OCI-LY3 (cell line): ENCODE measurements around the gene COL4A2.

Source experiments
- EZH2phosphoT487 ChIP-seq: fragments of 200-600 bp; shearing (Covaris generic); IDR thresholded peaks from 2 replicates; pipeline ENCODE4 v1.6.1; 2018; ENCODE audit warnings: antibody characterized with exemption, mixed run types, low read depth
- TF ChIP-seq, protein P1 (sequence below): fragments of 200-600, 300-600 bp; sonication (generic); IDR thresholded peaks from 2 replicates; pipeline ENCODE4 v1.5.1; 2014; ENCODE audit warnings: antibody characterized with exemption, low read length, low read depth

DNA sequence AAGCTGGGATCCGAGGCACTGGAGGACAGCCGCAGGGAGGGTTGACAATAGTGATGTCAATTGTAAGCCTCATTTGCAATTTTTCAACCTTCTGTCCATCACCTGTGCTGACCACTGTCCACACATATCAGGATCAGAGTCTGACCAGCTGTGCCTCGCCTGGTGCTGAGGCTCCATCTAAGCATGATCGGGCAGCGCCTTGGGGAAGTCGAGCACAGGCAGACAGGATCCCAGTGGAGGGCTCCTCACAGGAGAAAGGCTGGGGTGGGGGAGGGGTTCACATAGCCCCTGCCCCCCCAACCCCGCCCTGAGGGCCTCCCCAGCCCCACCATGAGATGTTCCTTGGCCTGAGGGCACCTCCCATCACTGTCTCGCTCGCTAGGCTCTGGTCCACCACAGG lies 194.1 kb downstream of the COL4A2 start:
- TF ChIP-seq, protein P1, sequence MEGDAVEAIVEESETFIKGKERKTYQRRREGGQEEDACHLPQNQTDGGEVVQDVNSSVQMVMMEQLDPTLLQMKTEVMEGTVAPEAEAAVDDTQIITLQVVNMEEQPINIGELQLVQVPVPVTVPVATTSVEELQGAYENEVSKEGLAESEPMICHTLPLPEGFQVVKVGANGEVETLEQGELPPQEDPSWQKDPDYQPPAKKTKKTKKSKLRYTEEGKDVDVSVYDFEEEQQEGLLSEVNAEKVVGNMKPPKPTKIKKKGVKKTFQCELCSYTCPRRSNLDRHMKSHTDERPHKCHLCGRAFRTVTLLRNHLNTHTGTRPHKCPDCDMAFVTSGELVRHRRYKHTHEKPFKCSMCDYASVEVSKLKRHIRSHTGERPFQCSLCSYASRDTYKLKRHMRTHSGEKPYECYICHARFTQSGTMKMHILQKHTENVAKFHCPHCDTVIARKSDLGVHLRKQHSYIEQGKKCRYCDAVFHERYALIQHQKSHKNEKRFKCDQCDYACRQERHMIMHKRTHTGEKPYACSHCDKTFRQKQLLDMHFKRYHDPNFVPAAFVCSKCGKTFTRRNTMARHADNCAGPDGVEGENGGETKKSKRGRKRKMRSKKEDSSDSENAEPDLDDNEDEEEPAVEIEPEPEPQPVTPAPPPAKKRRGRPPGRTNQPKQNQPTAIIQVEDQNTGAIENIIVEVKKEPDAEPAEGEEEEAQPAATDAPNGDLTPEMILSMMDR = no peak
- TF ChIP-seq EZH2phosphoT487 = no peak
